ENCODE results near the gene NUP210L. TPM values are rescaled to one million over a fixed set of nuclear protein-coding genes. Genes with fewer than 3 reads are reported as not detected.
A peak's percentile ranks its signal among the peaks of the same experiment; 100 is the strongest.

NUP210L gene
- total and polyA plus RNA-seq, 9 of the 15 experiments (the other 6 are each of a cell fraction or from before 2014, with no cell fraction given): 0.01 to 0.04 TPM; not detected in 7

DNA sequence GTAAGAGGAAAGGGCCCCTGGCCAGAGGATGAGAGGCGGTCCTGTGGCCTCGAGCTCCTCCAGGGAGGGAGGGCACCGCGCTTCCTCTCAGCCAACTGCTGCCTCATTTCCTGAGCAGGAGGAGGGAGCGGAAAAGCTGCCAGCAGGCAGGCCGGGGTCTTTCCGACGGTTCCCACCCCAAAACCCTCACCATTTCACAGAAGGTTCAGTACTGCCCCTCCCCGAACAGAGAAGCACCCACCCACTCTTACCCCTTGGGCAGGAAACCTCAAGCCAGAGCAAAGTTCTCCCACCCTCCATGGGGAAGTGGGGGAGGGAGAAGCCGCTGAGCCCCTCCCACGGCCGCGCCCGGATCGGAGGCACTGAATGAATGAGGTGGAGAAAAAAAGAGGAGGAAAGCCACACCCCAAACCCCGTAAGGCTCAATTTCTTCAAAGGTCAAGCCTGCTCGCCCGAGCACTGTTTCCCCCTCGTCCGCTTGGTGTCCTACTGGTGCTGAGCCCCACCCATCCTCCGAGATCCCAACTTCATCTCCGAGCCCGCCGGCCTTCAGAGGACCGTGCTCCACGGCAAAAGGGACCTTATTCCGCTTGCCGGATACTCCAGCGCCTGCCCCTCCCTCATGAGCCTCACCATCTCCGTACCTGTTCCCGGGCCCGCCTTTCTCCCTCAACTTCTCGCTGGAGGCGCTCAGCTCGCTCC is 27.6 kb upstream of the NUP210L start (continued):
- TF ChIP-seq, protein P1, sequence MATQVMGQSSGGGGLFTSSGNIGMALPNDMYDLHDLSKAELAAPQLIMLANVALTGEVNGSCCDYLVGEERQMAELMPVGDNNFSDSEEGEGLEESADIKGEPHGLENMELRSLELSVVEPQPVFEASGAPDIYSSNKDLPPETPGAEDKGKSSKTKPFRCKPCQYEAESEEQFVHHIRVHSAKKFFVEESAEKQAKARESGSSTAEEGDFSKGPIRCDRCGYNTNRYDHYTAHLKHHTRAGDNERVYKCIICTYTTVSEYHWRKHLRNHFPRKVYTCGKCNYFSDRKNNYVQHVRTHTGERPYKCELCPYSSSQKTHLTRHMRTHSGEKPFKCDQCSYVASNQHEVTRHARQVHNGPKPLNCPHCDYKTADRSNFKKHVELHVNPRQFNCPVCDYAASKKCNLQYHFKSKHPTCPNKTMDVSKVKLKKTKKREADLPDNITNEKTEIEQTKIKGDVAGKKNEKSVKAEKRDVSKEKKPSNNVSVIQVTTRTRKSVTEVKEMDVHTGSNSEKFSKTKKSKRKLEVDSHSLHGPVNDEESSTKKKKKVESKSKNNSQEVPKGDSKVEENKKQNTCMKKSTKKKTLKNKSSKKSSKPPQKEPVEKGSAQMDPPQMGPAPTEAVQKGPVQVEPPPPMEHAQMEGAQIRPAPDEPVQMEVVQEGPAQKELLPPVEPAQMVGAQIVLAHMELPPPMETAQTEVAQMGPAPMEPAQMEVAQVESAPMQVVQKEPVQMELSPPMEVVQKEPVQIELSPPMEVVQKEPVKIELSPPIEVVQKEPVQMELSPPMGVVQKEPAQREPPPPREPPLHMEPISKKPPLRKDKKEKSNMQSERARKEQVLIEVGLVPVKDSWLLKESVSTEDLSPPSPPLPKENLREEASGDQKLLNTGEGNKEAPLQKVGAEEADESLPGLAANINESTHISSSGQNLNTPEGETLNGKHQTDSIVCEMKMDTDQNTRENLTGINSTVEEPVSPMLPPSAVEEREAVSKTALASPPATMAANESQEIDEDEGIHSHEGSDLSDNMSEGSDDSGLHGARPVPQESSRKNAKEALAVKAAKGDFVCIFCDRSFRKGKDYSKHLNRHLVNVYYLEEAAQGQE (IDR thresholded peaks at IDR 0.05; ENCODE audit: borderline replicate concordance): no peak; the same call in 1 of the 2 replicates
- TF ChIP-seq, protein P1 (CRISPR knock-in tag; IDR thresholded peaks at IDR 0.05; ENCODE audit: low read depth): 0 out of 2 replicates have a peak, but pooled peaks have one; percentile 35
- TF ChIP-seq COPS2 (conservative IDR thresholded peaks at IDR 0.05): no peak
- TF ChIP-seq ZNF224 (CRISPR knock-in tag; IDR thresholded peaks at IDR 0.05): no peak
- TF ChIP-seq, protein P2, sequence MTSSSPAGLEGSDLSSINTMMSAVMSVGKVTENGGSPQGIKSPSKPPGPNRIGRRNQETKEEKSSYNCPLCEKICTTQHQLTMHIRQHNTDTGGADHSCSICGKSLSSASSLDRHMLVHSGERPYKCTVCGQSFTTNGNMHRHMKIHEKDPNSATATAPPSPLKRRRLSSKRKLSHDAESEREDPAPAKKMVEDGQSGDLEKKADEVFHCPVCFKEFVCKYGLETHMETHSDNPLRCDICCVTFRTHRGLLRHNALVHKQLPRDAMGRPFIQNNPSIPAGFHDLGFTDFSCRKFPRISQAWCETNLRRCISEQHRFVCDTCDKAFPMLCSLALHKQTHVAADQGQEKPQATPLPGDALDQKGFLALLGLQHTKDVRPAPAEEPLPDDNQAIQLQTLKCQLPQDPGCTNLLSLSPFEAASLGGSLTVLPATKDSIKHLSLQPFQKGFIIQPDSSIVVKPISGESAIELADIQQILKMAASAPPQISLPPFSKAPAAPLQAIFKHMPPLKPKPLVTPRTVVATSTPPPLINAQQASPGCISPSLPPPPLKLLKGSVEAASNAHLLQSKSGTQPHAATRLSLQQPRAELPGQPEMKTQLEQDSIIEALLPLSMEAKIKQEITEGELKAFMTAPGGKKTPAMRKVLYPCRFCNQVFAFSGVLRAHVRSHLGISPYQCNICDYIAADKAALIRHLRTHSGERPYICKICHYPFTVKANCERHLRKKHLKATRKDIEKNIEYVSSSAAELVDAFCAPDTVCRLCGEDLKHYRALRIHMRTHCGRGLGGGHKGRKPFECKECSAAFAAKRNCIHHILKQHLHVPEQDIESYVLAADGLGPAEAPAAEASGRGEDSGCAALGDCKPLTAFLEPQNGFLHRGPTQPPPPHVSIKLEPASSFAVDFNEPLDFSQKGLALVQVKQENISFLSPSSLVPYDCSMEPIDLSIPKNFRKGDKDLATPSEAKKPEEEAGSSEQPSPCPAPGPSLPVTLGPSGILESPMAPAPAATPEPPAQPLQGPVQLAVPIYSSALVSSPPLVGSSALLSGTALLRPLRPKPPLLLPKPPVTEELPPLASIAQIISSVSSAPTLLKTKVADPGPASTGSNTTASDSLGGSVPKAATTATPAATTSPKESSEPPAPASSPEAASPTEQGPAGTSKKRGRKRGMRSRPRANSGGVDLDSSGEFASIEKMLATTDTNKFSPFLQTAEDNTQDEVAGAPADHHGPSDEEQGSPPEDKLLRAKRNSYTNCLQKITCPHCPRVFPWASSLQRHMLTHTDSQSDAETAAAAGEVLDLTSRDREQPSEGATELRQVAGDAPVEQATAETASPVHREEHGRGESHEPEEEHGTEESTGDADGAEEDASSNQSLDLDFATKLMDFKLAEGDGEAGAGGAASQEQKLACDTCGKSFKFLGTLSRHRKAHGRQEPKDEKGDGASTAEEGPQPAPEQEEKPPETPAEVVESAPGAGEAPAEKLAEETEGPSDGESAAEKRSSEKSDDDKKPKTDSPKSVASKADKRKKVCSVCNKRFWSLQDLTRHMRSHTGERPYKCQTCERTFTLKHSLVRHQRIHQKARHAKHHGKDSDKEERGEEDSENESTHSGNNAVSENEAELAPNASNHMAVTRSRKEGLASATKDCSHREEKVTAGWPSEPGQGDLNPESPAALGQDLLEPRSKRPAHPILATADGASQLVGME (CRISPR knock-in tag; IDR thresholded peaks at IDR 0.05): 0 out of 2 replicates have a peak, but pooled peaks have one; percentile 14

All from K562 (cell line).